ENCODE results near the gene PIP5K1C. TPM values are rescaled to one million over a fixed set of nuclear protein-coding genes. Genes with fewer than 3 reads are reported as not detected.

The PIP5K1C gene
- total RNA-seq, 1 experiment from 2014 or later = 20.0 TPM

- no peaks in the 10 kb centered on the region for H3K4me1 ChIP-seq (replicated peaks; ENCODE audit: insufficient read depth)
- no peaks in the 10 kb centered on the region for H3F3A ChIP-seq (ENCODE audit: insufficient read depth, low read depth)
- intact Hi-C loops (cut with micrococcal nuclease; ENCODE audit: unreplicated experiment) = no loop called here
- H2AFZ ChIP-seq = no peak overlapping the region
- no peaks in the 10 kb centered on the region for H3K27me3 ChIP-seq (ENCODE audit: insufficient read depth, low read depth)
- H3K27ac ChIP-seq = no peak overlapping the region
- H4K20me1 ChIP-seq (ENCODE audit: insufficient read depth) = no peaks in the 10 kb centered on the region
- no peaks in the 10 kb centered on the region for H3K79me2 ChIP-seq (ENCODE audit: low read depth)
- ChIA-PET CTCF (no interaction called here), POLR2A (ENCODE audit: unreplicated experiment) (no interaction called here)
- no peaks in the 10 kb centered on the region for H3K36me3 ChIP-seq (ENCODE audit: low read depth)
- H3K9me3 ChIP-seq (ENCODE audit: insufficient read depth, low read depth) = no peaks in the 10 kb centered on the region
- no peak overlapping the region for H3K4me3 ChIP-seq
- TF ChIP-seq EZH2 (IDR thresholded peaks at IDR 0.05; ENCODE audit: low read depth) (no peak), CTCF (conservative IDR thresholded peaks at IDR 0.05) (no peak)
- H3K4me2 ChIP-seq = no peak overlapping the region
- no TSS peak for BruUV-seq (replicated peaks)
- no peak for DNase-seq
- H3K9me2 ChIP-seq (ENCODE audit: insufficient read depth) = no peaks in the 10 kb centered on the region
Observed at GRCh38 chr19:3734310-3734600, 34.0 kb upstream of the PIP5K1C start.

GRCh38 chr19:3733549-3734309 lies 33.5 kb upstream of the PIP5K1C start:
- intact Hi-C loops (cut with micrococcal nuclease; ENCODE audit: unreplicated experiment) = no loop called here
- H3K79me2 ChIP-seq (ENCODE audit: low read depth) = no peaks in the 10 kb centered on the region
- H4K20me1 ChIP-seq (ENCODE audit: insufficient read depth) = no peaks in the 10 kb centered on the region
- H2AFZ ChIP-seq = no peak overlapping the region
- H3K27me3 ChIP-seq (ENCODE audit: insufficient read depth, low read depth) = no peaks in the 10 kb centered on the region
- CTCF ChIA-PET = no interaction called here
- no peaks in the 10 kb centered on the region for H3K9me3 ChIP-seq (ENCODE audit: insufficient read depth, low read depth)
- DNase-seq = no peak
- H3K4me3 ChIP-seq = no peak overlapping the region
- POLR2A ChIA-PET (ENCODE audit: unreplicated experiment) = no interaction called here
- TF ChIP-seq EZH2 (IDR thresholded peaks at IDR 0.05; ENCODE audit: low read depth) (no peak), CTCF (conservative IDR thresholded peaks at IDR 0.05) (no peak)
- no peaks in the 10 kb centered on the region for H3F3A ChIP-seq (ENCODE audit: insufficient read depth, low read depth)
- no peaks in the 10 kb centered on the region; the same call in 1 of the 2 replicates for H3K4me1 ChIP-seq (replicated peaks; ENCODE audit: insufficient read depth)
- no TSS peak for BruUV-seq (replicated peaks)
- no peaks in the 10 kb centered on the region for H3K36me3 ChIP-seq (ENCODE audit: low read depth)
- no peak overlapping the region for H3K27ac ChIP-seq
- H3K4me2 ChIP-seq = no peak overlapping the region
- H3K9me2 ChIP-seq (ENCODE audit: insufficient read depth) = no peaks in the 10 kb centered on the region

GRCh38 chr19:3732108-3732507 lies 31.8 kb upstream of the PIP5K1C start:
- no peak overlapping the region for H3K4me3 ChIP-seq
- H3F3A ChIP-seq (ENCODE audit: insufficient read depth, low read depth) = peaks cover 6% of the 10 kb centered on the region; the same call in 1 of the 2 replicates
- no TSS peak for BruUV-seq (replicated peaks)
- no peaks in the 10 kb centered on the region for H3K36me3 ChIP-seq (ENCODE audit: low read depth)
- intact Hi-C loops (cut with micrococcal nuclease; ENCODE audit: unreplicated experiment) = no loop called here
- POLR2A ChIA-PET (ENCODE audit: unreplicated experiment) = no interaction called here
- TF ChIP-seq CTCF (conservative IDR thresholded peaks at IDR 0.05) = no peak; the same call in 1 of the 2 replicates
- no peak for TF ChIP-seq EZH2 (IDR thresholded peaks at IDR 0.05; ENCODE audit: low read depth)
- no peaks in the 10 kb centered on the region for H3K9me2 ChIP-seq (ENCODE audit: insufficient read depth)
- H4K20me1 ChIP-seq (ENCODE audit: insufficient read depth) = no peaks in the 10 kb centered on the region
- no peak for DNase-seq
- H3K27ac ChIP-seq = no peak overlapping the region
- no peaks in the 10 kb centered on the region for H3K79me2 ChIP-seq (ENCODE audit: low read depth)
- peaks cover 11% of the 10 kb centered on the region for H3K4me1 ChIP-seq (replicated peaks; ENCODE audit: insufficient read depth)
- no peak overlapping the region for H3K4me2 ChIP-seq
- no peak overlapping the region for H2AFZ ChIP-seq
- no peaks in the 10 kb centered on the region for H3K27me3 ChIP-seq (ENCODE audit: insufficient read depth, low read depth)
- H3K9me3 ChIP-seq (ENCODE audit: insufficient read depth, low read depth) = no peaks in the 10 kb centered on the region
- CTCF ChIA-PET = interaction anchor here (0.7 kb wide), 1 partner anchor 154 kb away, joined by 6 read pairs; no protein-coding TSS in a partner anchor
